ENCODE data around the gene OR11G2.
"Not testable (repeated sequence)": the region's sequence is repeated elsewhere in the genome, so short reads cannot be mapped to it uniquely, and the experiment has no call there.

OR11G2 gene

DNA sequence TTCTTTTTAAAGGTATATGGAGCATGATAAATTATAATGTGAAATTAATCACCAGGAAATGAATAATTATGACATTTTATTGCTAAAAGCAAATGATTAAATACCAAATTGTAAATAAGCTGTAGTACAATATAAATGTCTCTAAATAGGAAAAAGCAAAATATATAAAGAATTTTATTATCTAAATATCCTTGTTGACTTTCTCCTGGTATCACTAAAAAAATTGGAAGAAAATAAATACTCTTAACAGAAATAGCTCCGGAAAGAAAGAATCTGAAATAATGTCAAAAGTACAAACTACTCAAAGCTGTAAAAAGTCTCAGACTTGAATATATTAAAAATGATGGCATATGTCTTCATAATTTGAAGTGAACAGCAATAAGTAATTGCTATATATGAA is 38.0 kb downstream of the OR11G2 start, which contains the start of gene OR11H7:
Gene OR11H7 (plus strand): TSS at position 301 of the 400 bp plus-strand sequence.
- no peak for DNase-seq

DNA sequence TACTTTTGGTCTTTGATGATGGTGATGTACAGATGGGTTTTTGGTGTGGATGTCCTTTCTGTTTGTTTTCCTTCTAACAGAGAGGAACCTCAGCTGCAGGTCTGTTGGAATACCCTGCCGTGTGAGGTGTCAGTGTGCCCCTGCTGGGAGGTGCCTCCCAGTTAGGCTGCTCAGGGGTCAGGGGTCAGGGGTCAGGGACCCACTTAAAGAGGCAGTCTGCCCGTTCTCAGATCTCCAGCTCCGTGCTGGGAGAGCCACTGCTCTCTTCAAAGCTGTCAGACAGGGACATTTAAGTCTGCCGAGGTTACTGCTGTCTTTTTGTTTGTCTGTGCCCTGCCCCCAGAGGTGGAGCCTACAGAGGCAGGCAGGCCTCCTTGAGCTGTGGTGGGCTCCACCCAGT is 44.7 kb downstream of the OR11G2 start:
- not testable (repeated sequence) for DNase-seq

DNA sequence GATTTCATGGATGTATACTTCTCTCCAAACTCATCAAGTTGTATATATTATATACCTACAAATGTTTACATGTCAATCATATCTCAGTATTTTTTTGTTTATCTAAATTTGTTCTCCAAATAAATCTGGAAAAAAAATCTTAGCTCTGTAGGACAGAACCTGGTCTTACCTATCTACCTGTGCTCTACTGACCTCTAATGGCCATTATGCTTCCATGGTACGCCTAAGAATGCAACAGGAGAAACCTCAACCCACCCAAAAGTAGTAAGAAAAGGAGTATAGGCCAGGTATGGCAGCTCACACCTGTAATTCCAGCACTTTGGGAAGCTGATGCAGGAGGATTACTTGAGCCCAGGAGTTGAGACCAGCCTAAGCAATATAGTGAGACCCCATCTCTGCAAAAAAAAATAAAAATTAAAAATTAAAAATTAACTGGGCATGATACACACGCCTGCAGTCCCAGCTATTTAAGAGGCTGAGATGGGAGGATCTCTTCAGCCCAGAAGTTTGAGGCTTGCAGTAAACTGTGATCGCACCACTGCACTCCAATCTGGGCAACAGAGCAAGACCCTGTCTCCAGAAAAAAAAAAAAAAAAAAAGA is 57.0 kb downstream of the OR11G2 start:
- DNase-seq, result no peak

Measured in MV-4-11 (cell line).